ENCODE data around the gene FUT4. TPM values are rescaled to one million over a fixed set of nuclear protein-coding genes. Genes with fewer than 3 reads are reported as not detected.

Gene FUT4
- total RNA-seq, 4 donors from 2014 or later, result 0.92 to 1.9 (median 1.5) TPM

- H3K36me3 ChIP-seq, result no peaks in the 10 kb centered on the region
- no peak for DNase-seq
- intact Hi-C loops (cut with DNase I; ENCODE audit: low total_unique reads), result no loop called here
- in situ Hi-C loops (cut with MboI; ENCODE audit: low sequenced_read_pairs in 4 of 4), result no loop called here
- H3K9me3 ChIP-seq, result no peaks in the 10 kb centered on the region
- no peak for ATAC-seq
- H3K4me3 ChIP-seq, result no peak overlapping the region
- H3K27ac ChIP-seq, result no peak overlapping the region
- H3K4me1 ChIP-seq, result no peaks in the 10 kb centered on the region
- TF ChIP-seq POLR2A (IDR thresholded peaks at IDR 0.05), result no peak
- TF ChIP-seq CTCF (IDR thresholded peaks at IDR 0.05 in 4 of 5, conservative IDR thresholded peaks at IDR 0.05 in 1 of 5), result no peak
- H3K27me3 ChIP-seq, result no peaks in the 10 kb centered on the region
These were observed 49.3 kb downstream of the FUT4 start for GRCh38 chr11:94593030-94593429.

GRCh38 chr11:94595076-94595475 lies 51.4 kb downstream of the FUT4 start:
- in situ Hi-C loops (cut with MboI; ENCODE audit: low sequenced_read_pairs in 4 of 4), result loop anchor here in 1 of 4 donors (5.0 kb wide), 1 partner anchor 78 kb away; no protein-coding TSS in a partner anchor

GRCh38 chr11:94597896-94598295 lies 54.2 kb downstream of the FUT4 start:
- Histone ChIP-seq H3K9me3 (no peaks in the 10 kb centered on the region), H3K36me3 (no peaks in the 10 kb centered on the region), H3K27ac (no peak overlapping the region), H3K4me3 (no peak overlapping the region), H3K4me1 (no peaks in the 10 kb centered on the region), H3K27me3 (no peaks in the 10 kb centered on the region)
- intact Hi-C loops (cut with DNase I; ENCODE audit: low total_unique reads) (no loop called here), in situ Hi-C loops (cut with MboI; ENCODE audit: low sequenced_read_pairs in 4 of 4) (loop anchor here in 1 of 4 donors (5.0 kb wide), 1 partner anchor 81 kb away; no protein-coding TSS in a partner anchor)
- TF ChIP-seq POLR2A (IDR thresholded peaks at IDR 0.05), result no peak
- no peak for TF ChIP-seq CTCF (IDR thresholded peaks at IDR 0.05 in 4 of 5, conservative IDR thresholded peaks at IDR 0.05 in 1 of 5)
- DNase-seq (no peak), ATAC-seq (no peak)

More at GRCh38 chr11:94595076-94595475, 51.4 kb downstream of the FUT4 start:
- Histone ChIP-seq H3K4me1 (no peaks in the 10 kb centered on the region), H3K4me3 (no peak overlapping the region), H3K9me3 (no peaks in the 10 kb centered on the region), H3K27ac (no peak overlapping the region), H3K27me3 (no peaks in the 10 kb centered on the region), H3K36me3 (no peaks in the 10 kb centered on the region)
- intact Hi-C loops (cut with DNase I; ENCODE audit: low total_unique reads), result no loop called here
- ATAC-seq, result no peak
- TF ChIP-seq POLR2A (IDR thresholded peaks at IDR 0.05), result no peak
- no peak for TF ChIP-seq CTCF (IDR thresholded peaks at IDR 0.05 in 4 of 5, conservative IDR thresholded peaks at IDR 0.05 in 1 of 5)
- DNase-seq, result no peak

Other genes with a start within 250 kb of the FUT4 start
- not detected for gene IZUMO1R, start 239.3 kb upstream of the FUT4 start, total RNA-seq
- under 1 TPM in 3 of 4 donors, not detected in 1; 0.09 to 0.49 (median 0.36) TPM for gene GPR83, start 142.5 kb upstream of the FUT4 start, total RNA-seq
- gene MRE11, start 50.1 kb upstream of the FUT4 start, total RNA-seq, result 10 to 100 TPM in 1 of 4 donors, 1 to 10 TPM in 3; 5.3 to 12.3 (median 5.9) TPM
- 10 to 100 TPM in 3 of 4 donors, 1 to 10 TPM in 1; 9.0 to 21.1 (median 11.9) TPM for gene ANKRD49, start 49.9 kb upstream of the FUT4 start, total RNA-seq
- gene C11orf97, start 31.5 kb upstream of the FUT4 start, total RNA-seq, result not detected
- 1 to 10 TPM in 3 of 4 donors, under 1 TPM in 1; 0.70 to 2.1 (median 1.3) TPM for gene PIWIL4, start 23.4 kb downstream of the FUT4 start, total RNA-seq
- 100 to 1,000 TPM; 150 to 393 (median 244) TPM for gene AMOTL1, start 224.4 kb downstream of the FUT4 start, total RNA-seq

All from gastrocnemius medialis (tissue), 4 donors.